Liver (tissue), 3 donors: ENCODE results near the gene PSD.

Experiments used
- GABPA ChIP-seq, 2 donors: IDR thresholded peaks in 1 of 2; conservative IDR thresholded peaks in 1 of 2; 2 replicates each; pipeline ENCODE4 v1.6.1; 2016; ENCODE audit warnings: antibody characterized with exemption in 2 of 2, mild to moderate bottlenecking in 1 of 2, moderate library complexity in 1 of 2
- HNF4A ChIP-seq, 2 donors: conservative IDR thresholded peaks; 2 replicates each; pipeline ENCODE4 v1.6.1; 2016; ENCODE audit warnings: antibody characterized with exemption in 2 of 2, mild to moderate bottlenecking in 2 of 2
- YY1 ChIP-seq: IDR thresholded peaks from 2 replicates; pipeline ENCODE4 v1.6.1; 2016; ENCODE audit warnings: antibody characterized with exemption, mild to moderate bottlenecking
- TF ChIP-seq, protein P1 (sequence below): fragments of 150-350 bp; IDR thresholded peaks from 2 replicates; pipeline ENCODE4 v1.5.1; 2017; ENCODE audit warnings: improper control_type of control experiment, low read depth, low read length; ENCODE audit not compliant: missing input control
- TF ChIP-seq, protein P2 (sequence below): IDR thresholded peaks from 2 replicates; pipeline ENCODE4 v1.6.1; 2016; ENCODE audit warnings: antibody characterized with exemption
- TF ChIP-seq, protein P3 (sequence below): IDR thresholded peaks from 2 replicates; pipeline ENCODE4 v1.6.1; 2016; ENCODE audit warnings: antibody characterized with exemption, mild to moderate bottlenecking
- donor health status: healthy.
- donor health status: healthy.

DNA sequence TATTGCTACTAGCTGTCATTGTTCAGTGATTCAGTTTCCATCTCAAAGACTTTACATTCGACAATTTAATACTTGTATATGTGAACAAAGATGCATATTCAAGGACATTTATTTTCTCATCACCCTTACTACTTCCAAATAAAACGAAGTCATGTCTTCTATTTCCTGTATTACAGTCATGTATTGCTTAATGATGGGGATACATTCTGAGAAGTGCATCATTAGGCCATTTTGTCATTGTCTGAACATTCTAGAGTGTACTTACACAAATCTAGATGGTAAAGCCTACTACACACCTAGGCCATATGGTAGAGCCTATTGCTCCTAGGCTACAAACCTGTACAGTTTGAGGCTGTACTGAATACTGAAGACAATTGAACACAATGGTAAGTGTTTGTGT is 26.3 kb upstream of the PSD start:
- TF ChIP-seq, protein P1, sequence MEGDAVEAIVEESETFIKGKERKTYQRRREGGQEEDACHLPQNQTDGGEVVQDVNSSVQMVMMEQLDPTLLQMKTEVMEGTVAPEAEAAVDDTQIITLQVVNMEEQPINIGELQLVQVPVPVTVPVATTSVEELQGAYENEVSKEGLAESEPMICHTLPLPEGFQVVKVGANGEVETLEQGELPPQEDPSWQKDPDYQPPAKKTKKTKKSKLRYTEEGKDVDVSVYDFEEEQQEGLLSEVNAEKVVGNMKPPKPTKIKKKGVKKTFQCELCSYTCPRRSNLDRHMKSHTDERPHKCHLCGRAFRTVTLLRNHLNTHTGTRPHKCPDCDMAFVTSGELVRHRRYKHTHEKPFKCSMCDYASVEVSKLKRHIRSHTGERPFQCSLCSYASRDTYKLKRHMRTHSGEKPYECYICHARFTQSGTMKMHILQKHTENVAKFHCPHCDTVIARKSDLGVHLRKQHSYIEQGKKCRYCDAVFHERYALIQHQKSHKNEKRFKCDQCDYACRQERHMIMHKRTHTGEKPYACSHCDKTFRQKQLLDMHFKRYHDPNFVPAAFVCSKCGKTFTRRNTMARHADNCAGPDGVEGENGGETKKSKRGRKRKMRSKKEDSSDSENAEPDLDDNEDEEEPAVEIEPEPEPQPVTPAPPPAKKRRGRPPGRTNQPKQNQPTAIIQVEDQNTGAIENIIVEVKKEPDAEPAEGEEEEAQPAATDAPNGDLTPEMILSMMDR: no peak
- TF ChIP-seq, protein P2, sequence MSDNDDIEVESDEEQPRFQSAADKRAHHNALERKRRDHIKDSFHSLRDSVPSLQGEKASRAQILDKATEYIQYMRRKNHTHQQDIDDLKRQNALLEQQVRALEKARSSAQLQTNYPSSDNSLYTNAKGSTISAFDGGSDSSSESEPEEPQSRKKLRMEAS: no peak
- no peak for TF ChIP-seq HNF4A (conservative IDR thresholded peaks at IDR 0.05)
- no peak for TF ChIP-seq GABPA (IDR thresholded peaks at IDR 0.05 in 1 of 2, conservative IDR thresholded peaks at IDR 0.05 in 1 of 2)
- TF ChIP-seq, protein P3, sequence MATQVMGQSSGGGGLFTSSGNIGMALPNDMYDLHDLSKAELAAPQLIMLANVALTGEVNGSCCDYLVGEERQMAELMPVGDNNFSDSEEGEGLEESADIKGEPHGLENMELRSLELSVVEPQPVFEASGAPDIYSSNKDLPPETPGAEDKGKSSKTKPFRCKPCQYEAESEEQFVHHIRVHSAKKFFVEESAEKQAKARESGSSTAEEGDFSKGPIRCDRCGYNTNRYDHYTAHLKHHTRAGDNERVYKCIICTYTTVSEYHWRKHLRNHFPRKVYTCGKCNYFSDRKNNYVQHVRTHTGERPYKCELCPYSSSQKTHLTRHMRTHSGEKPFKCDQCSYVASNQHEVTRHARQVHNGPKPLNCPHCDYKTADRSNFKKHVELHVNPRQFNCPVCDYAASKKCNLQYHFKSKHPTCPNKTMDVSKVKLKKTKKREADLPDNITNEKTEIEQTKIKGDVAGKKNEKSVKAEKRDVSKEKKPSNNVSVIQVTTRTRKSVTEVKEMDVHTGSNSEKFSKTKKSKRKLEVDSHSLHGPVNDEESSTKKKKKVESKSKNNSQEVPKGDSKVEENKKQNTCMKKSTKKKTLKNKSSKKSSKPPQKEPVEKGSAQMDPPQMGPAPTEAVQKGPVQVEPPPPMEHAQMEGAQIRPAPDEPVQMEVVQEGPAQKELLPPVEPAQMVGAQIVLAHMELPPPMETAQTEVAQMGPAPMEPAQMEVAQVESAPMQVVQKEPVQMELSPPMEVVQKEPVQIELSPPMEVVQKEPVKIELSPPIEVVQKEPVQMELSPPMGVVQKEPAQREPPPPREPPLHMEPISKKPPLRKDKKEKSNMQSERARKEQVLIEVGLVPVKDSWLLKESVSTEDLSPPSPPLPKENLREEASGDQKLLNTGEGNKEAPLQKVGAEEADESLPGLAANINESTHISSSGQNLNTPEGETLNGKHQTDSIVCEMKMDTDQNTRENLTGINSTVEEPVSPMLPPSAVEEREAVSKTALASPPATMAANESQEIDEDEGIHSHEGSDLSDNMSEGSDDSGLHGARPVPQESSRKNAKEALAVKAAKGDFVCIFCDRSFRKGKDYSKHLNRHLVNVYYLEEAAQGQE: no peak
- no peak for TF ChIP-seq YY1
